ENCODE data around the gene SH3D19. TPM values are rescaled to one million over a fixed set of nuclear protein-coding genes. Genes with fewer than 3 reads are reported as not detected.

The SH3D19 gene
- polyA plus RNA-seq, 2 of the 4 experiments (the other 2 are of a cell fraction): 15.3 to 22.9 TPM

- no peak for TF ChIP-seq NR3C1 (IDR thresholded peaks at IDR 0.05)
- TF ChIP-seq HOXB5 (CRISPR knock-in tag; IDR thresholded peaks at IDR 0.05): no peak
- TF ChIP-seq CBX8 (IDR thresholded peaks at IDR 0.05): no peak
- no peak for TF ChIP-seq CHD4 (IDR thresholded peaks at IDR 0.05; ENCODE audit: borderline replicate concordance)
- no peak for TF ChIP-seq CTCF (IDR thresholded peaks at IDR 0.05)
- no peak for TF ChIP-seq JUN (IDR thresholded peaks at IDR 0.05)
- TF ChIP-seq HOXB13 (CRISPR knock-in tag; IDR thresholded peaks at IDR 0.05; ENCODE audit: low read depth): no peak
Observed at GRCh38 chr4:151347490-151348235, 22.3 kb upstream of the SH3D19 start (continued).

GRCh38 chr4:151344948-151345347 is 19.5 kb upstream of the SH3D19 start:
- POLR2A ChIA-PET: no interaction called here

More at GRCh38 chr4:151344948-151345347, 19.5 kb upstream of the SH3D19 start:
- Histone ChIP-seq H3K4me1 (no peaks in the 10 kb centered on the region), H3K9me3 (no peaks in the 10 kb centered on the region), H3K27ac (no peak overlapping the region), H3K4me2 (no peak overlapping the region), H3K4me3 (no peak overlapping the region)
- FAIRE-seq (no peak), DNase-seq (ENCODE audit: low read depth in 1 of 2, low spot score in 1 of 2) (no peak), ATAC-seq (no peak)
- 96% methylated on average over 2 of the region's 2 CpGs for WGBS (ENCODE audit: missing lambda C conversion rate)
- TF ChIP-seq ZNF302 (CRISPR knock-in tag; IDR thresholded peaks at IDR 0.05) (no peak), CBX2 (IDR thresholded peaks at IDR 0.05; ENCODE audit: borderline replicate concordance, low read depth) (no peak), MAZ (IDR thresholded peaks at IDR 0.05; ENCODE audit: borderline replicate concordance, low read depth, low read length) (no peak), HEYL (CRISPR knock-in tag; IDR thresholded peaks at IDR 0.05) (no peak), TP53 (CRISPR knock-in tag; IDR thresholded peaks at IDR 0.05) (no peak), POLR2A (IDR thresholded peaks at IDR 0.05; ENCODE audit: low read length) (no peak), MAX (IDR thresholded peaks at IDR 0.05) (no peak), HES2 (IDR thresholded peaks at IDR 0.05) (no peak), GATA3 (IDR thresholded peaks at IDR 0.05; ENCODE audit: borderline replicate concordance) (no peak), REST (IDR thresholded peaks at IDR 0.05) (no peak), HDAC2 (IDR thresholded peaks at IDR 0.05) (no peak), ZFP36 (IDR thresholded peaks at IDR 0.05; ENCODE audit: borderline replicate concordance, partially characterized antibody) (no peak), USF2 (IDR thresholded peaks at IDR 0.05) (no peak), HMGXB4 (CRISPR knock-in tag; IDR thresholded peaks at IDR 0.05; ENCODE audit: borderline replicate concordance) (no peak), E2F6 (IDR thresholded peaks at IDR 0.05; ENCODE audit: borderline replicate concordance, low read depth) (no peak), SREBF2 (IDR thresholded peaks at IDR 0.05) (no peak)
- CTCF ChIA-PET: interaction anchor here (0.6 to 1.2 kb wide), 3 partner anchors 13 to 20 kb away, joined by 3 read pairs; no protein-coding TSS in a partner anchor

All from A549 (cell line).